ENCODE data around the gene ITIH5. TPM values are rescaled to one million over a fixed set of nuclear protein-coding genes. Genes with fewer than 3 reads are reported as not detected.

ITIH5 gene
- total RNA-seq, 2 experiments from 2014 or later: not detected

DNA sequence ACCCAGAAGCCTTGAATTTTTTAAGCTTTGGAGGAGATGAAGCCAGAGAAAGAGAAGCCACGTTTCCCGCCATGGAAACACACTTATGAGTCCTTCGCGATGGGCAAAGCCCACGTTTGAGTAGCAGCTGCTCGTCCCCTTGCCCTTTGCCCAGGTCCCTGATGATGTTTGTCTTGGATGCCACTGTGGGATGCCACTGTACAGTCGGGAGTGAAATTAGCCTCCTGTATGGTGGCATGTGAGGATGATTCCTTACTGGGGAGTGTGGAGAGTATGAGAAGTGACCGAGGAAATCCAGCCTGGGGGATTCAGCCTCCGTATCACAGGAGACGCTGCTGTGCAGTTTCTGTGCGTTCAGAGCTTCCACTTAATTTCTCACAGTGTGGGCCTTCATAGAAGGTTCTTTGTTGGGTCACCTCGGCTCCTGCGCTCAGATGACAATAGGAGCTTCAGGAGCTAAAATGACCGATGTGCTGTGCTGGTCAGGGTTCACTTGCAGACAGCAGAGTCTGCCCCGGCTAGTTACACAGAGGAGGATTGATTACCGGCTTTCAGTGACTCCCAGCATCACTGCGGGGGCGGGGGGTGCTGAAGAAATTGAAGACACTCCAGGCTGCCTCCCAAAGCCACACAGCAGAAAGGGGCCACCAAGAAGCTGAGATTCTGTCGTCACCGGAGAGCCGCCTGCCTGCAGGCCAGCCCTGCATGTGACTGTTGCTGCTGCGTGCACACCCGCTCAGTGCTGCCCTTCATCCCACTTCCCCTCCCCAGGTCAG is 133.9 kb downstream of the ITIH5 start:
- Histone ChIP-seq H3K27ac (ENCODE audit: low read depth in 1 of 2, low read length in 2 of 2) (no peak overlapping the region), H3K9me3 (ENCODE audit: control insufficient read depth in 1 of 2, insufficient read depth in 1 of 2, low read length in 2 of 2) (peaks cover 0 to 2% of the 10 kb centered on the region in 2 experiments), H3K4me1 (ENCODE audit: insufficient read depth, low read length) (no peaks in the 10 kb centered on the region), H3K4me3 (ENCODE audit: low read length) (no peak overlapping the region), H3K27me3 (ENCODE audit: control insufficient read depth in 1 of 2, insufficient read depth in 2 of 2, low read length in 2 of 2) (peaks cover 0 to 5% of the 10 kb centered on the region in 2 experiments), H3K36me3 (ENCODE audit: insufficient read depth, low read length) (no peaks in the 10 kb centered on the region)
- Mint-ChIP-seq H3K4me1 (ENCODE audit: low read depth) (no peaks in the 10 kb centered on the region), H3K27ac (no peak overlapping the region), H3K9me3 (peaks cover 1% of the 10 kb centered on the region), H3K27me3 (peaks cover 5% of the 10 kb centered on the region), H3K4me3 (no peak overlapping the region), H3K36me3 (ENCODE audit: low read depth) (no peaks in the 10 kb centered on the region)
- intact Hi-C loops (cut with DNase I, micrococcal nuclease): no loop called here
- CTCF ChIA-PET: interaction anchor here (0.6 kb wide), 1 partner anchor 203 kb away, joined by 3 read pairs; no protein-coding TSS in a partner anchor
- POLR2A ChIA-PET: no interaction called here
- ATAC-seq (ENCODE audit: poor library complexity) (no peak), DNase-seq (no peak)
- TF ChIP-seq, protein P1, sequence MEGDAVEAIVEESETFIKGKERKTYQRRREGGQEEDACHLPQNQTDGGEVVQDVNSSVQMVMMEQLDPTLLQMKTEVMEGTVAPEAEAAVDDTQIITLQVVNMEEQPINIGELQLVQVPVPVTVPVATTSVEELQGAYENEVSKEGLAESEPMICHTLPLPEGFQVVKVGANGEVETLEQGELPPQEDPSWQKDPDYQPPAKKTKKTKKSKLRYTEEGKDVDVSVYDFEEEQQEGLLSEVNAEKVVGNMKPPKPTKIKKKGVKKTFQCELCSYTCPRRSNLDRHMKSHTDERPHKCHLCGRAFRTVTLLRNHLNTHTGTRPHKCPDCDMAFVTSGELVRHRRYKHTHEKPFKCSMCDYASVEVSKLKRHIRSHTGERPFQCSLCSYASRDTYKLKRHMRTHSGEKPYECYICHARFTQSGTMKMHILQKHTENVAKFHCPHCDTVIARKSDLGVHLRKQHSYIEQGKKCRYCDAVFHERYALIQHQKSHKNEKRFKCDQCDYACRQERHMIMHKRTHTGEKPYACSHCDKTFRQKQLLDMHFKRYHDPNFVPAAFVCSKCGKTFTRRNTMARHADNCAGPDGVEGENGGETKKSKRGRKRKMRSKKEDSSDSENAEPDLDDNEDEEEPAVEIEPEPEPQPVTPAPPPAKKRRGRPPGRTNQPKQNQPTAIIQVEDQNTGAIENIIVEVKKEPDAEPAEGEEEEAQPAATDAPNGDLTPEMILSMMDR (IDR thresholded peaks at IDR 0.05): no peak

DNA sequence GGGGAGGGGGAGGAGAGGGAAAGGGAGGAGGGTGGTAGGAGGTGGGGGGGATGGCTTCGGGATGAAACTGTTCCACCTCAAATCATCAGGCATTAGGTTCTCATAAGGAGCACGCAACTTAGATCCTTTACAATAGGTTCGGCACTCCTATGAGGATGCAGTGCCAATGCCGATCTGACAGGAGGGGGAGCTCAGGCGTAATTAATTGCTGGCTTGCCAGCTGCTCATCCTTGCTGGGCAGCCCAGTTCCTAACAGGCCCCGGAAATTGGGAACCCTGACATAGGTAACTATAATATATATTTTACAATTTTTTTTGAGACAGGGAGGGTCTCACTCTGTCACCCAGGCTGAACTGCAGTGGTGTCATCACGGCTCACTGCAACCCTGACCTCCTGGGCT is 137.1 kb downstream of the ITIH5 start:
- CTCF ChIA-PET: no interaction called here
- no peak overlapping the region for H3K27ac Mint-ChIP-seq
- TF ChIP-seq, protein P1 (IDR thresholded peaks at IDR 0.05): no peak

DNA sequence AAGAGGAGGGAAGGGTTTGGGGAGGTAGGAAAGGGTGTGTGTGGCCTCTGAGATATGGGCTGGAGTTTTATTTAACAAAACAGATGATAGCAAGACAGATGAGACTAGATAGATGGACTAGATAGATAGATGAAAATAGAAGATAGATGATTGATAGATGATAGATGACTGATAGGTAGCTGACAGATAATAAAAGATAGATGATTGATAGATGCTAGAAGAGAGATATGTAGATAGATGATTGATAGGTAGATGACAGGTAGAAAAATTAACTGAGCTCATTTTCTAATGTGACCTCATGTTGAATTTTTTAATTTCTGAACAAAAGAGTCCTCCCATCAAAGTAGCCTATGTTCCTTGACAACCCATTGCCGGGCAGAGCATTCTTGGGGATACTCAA is 139.3 kb downstream of the ITIH5 start:
- Histone ChIP-seq H3K27ac (ENCODE audit: low read depth in 1 of 2, low read length in 2 of 2) (no peak overlapping the region), H3K4me3 (ENCODE audit: low read length) (no peak overlapping the region), H3K9me3 (ENCODE audit: control insufficient read depth in 1 of 2, insufficient read depth in 1 of 2, low read length in 2 of 2) (no peaks in the 10 kb centered on the region), H3K4me1 (ENCODE audit: insufficient read depth, low read length) (no peaks in the 10 kb centered on the region), H3K27me3 (ENCODE audit: control insufficient read depth in 1 of 2, insufficient read depth in 2 of 2, low read length in 2 of 2) (peaks cover 0 to 5% of the 10 kb centered on the region in 2 experiments), H3K36me3 (ENCODE audit: insufficient read depth, low read length) (no peaks in the 10 kb centered on the region)
- H3K27me3 Mint-ChIP-seq: peaks cover 5% of the 10 kb centered on the region
- TF ChIP-seq, protein P1 (IDR thresholded peaks at IDR 0.05): no peak
- intact Hi-C loops (cut with DNase I, micrococcal nuclease): loop anchor here in 1 of 2 experiments (2.0 to 10.0 kb wide), 4 partner anchors 345 to 1685 kb away; no protein-coding TSS in a partner anchor
- ATAC-seq (ENCODE audit: poor library complexity) (no peak), DNase-seq (no peak)
- H3K27ac Mint-ChIP-seq: no peak overlapping the region
- CTCF ChIA-PET: no interaction called here
- POLR2A ChIA-PET: interaction anchor here (0.6 kb wide), 1 partner anchor 923 kb away, joined by 3 read pairs; no protein-coding TSS in a partner anchor
- H3K4me1 Mint-ChIP-seq (ENCODE audit: low read depth): peaks cover 21% of the 10 kb centered on the region
- no peak overlapping the region for H3K4me3 Mint-ChIP-seq
- no peaks in the 10 kb centered on the region for H3K36me3 Mint-ChIP-seq (ENCODE audit: low read depth)
- no peaks in the 10 kb centered on the region for H3K9me3 Mint-ChIP-seq

More for the DNA sequence above, 137.1 kb downstream of the ITIH5 start:
- DNase-seq: no peak
- Histone ChIP-seq H3K9me3 (ENCODE audit: control insufficient read depth in 1 of 2, insufficient read depth in 1 of 2, low read length in 2 of 2) (no peaks in the 10 kb centered on the region), H3K27me3 (ENCODE audit: control insufficient read depth in 1 of 2, insufficient read depth in 2 of 2, low read length in 2 of 2) (peaks cover 0 to 5% of the 10 kb centered on the region in 2 experiments), H3K27ac (ENCODE audit: low read depth in 1 of 2, low read length in 2 of 2) (no peak overlapping the region), H3K4me1 (ENCODE audit: insufficient read depth, low read length) (no peaks in the 10 kb centered on the region), H3K36me3 (ENCODE audit: insufficient read depth, low read length) (no peaks in the 10 kb centered on the region), H3K4me3 (ENCODE audit: low read length) (no peak overlapping the region)
- Mint-ChIP-seq H3K9me3 (no peaks in the 10 kb centered on the region), H3K36me3 (ENCODE audit: low read depth) (no peaks in the 10 kb centered on the region), H3K4me1 (ENCODE audit: low read depth) (peaks cover 8% of the 10 kb centered on the region), H3K27me3 (peaks cover 5% of the 10 kb centered on the region), H3K4me3 (no peak overlapping the region)
- POLR2A ChIA-PET: no interaction called here
- ATAC-seq (ENCODE audit: poor library complexity): no peak
- intact Hi-C loops (cut with DNase I, micrococcal nuclease): loop anchor here in 1 of 2 experiments (5.0 to 10.0 kb wide), 3 partner anchors 405 to 1683 kb away; no protein-coding TSS in a partner anchor

Data from CD4-positive, alpha-beta T cell (primary cell).